Activated naive CD4-positive, alpha-beta T cell treated with anti-CD3 and anti-CD28 coated beads, Interleukin-2, amount 50 U/mL, for 72 hours (primary cell): ENCODE data around the gene AVP. TPM values are rescaled to one million over a fixed set of nuclear protein-coding genes. Genes with fewer than 3 reads are reported as not detected.
A peak's percentile ranks its signal among the peaks of the same experiment; 100 is the strongest.

ENCODE experiments used
- ATAC-seq, 2 donors: fragments of 150-1000 bp; cut with Tn5 transposase; 2 replicates each; pipeline ENCODE4 v1.10.0; 2021; ENCODE audit warnings: mild to moderate bottlenecking in 2 of 2, moderate library complexity in 2 of 2
- DNase-seq, 2 donors: peaks; one replicate each; pipeline ENCODE4 v3.0.0; 2021 to 2022; ENCODE audit warnings: low spot score in 2 of 2
- H3K27ac Mint-ChIP-seq, 2 donors: one replicate each; pipeline ENCODE4 v1.8.0; 2022; ENCODE audit warnings: mild to moderate bottlenecking in 2 of 2, mixed read lengths in 2 of 2
- H3K36me3 Mint-ChIP-seq, 2 donors: one replicate each; pipeline ENCODE4 v1.8.0; 2022; ENCODE audit warnings: mixed read lengths in 2 of 2
- H3K9me3 Mint-ChIP-seq, 2 donors: one replicate each; pipeline ENCODE4 v1.8.0; 2022; ENCODE audit warnings: mixed read lengths in 2 of 2
- total RNA-seq, 2 donors: library from RNA; stranded (reverse); gene quantifications; one replicate each; pipeline ENCODE4 v1.2.3, GENCODE V29; 2022

The AVP gene
- total RNA-seq, 2 donors from 2014 or later: 0.45 TPM; not detected in 1

GRCh38 chr20:3116341-3116740 lies 31.8 kb upstream of the AVP start:
- no peak overlapping the region for H3K27ac Mint-ChIP-seq
- DNase-seq (no peak), ATAC-seq (no peak)
- H3K9me3 Mint-ChIP-seq: no peaks in the 10 kb centered on the region
- peaks cover 7 to 9% of the 10 kb centered on the region in 2 donors for H3K36me3 Mint-ChIP-seq

- ATAC-seq (peak; percentile 62 to 67), DNase-seq (no peak)
- Mint-ChIP-seq H3K9me3 (no peaks in the 10 kb centered on the region), H3K36me3 (peaks cover 0 to under 1% of the 10 kb centered on the region in 2 donors), H3K27ac (no peak overlapping the region)
These were observed 30.9 kb upstream of the AVP start for GRCh38 chr20:3115190-3116107.

- Mint-ChIP-seq H3K27ac (no peak overlapping the region), H3K9me3 (no peaks in the 10 kb centered on the region), H3K36me3 (no peaks in the 10 kb centered on the region)
- DNase-seq: no peak
- no peak for ATAC-seq
These were observed 27.5 kb upstream of the AVP start for GRCh38 chr20:3111995-3112394.

GRCh38 chr20:3111507-3111906 lies 27.0 kb upstream of the AVP start:
- no peak overlapping the region for H3K27ac Mint-ChIP-seq
- no peaks in the 10 kb centered on the region for H3K9me3 Mint-ChIP-seq
- no peaks in the 10 kb centered on the region for H3K36me3 Mint-ChIP-seq
- DNase-seq (no peak), ATAC-seq (no peak)

GRCh38 chr20:3109350-3110302 lies 25.1 kb upstream of the AVP start:
- no peak for DNase-seq
- ATAC-seq: no peak
- Mint-ChIP-seq H3K27ac (no peak overlapping the region), H3K9me3 (no peaks in the 10 kb centered on the region), H3K36me3 (no peaks in the 10 kb centered on the region)

GRCh38 chr20:3107464-3108025 lies 23.0 kb upstream of the AVP start:
- ATAC-seq: no peak
- H3K27ac Mint-ChIP-seq: no peak overlapping the region
- no peak for DNase-seq
- no peaks in the 10 kb centered on the region for H3K36me3 Mint-ChIP-seq
- H3K9me3 Mint-ChIP-seq: no peaks in the 10 kb centered on the region

GRCh38 chr20:3106658-3107463 lies 22.3 kb upstream of the AVP start:
- peak overlapping the region in 1 of 2 donors; percentile 19 for H3K27ac Mint-ChIP-seq
- H3K36me3 Mint-ChIP-seq: no peaks in the 10 kb centered on the region
- H3K9me3 Mint-ChIP-seq: no peaks in the 10 kb centered on the region
- no peak for ATAC-seq
- no peak for DNase-seq

GRCh38 chr20:3106185-3106584 lies 21.7 kb upstream of the AVP start:
- DNase-seq: no peak
- Mint-ChIP-seq H3K9me3 (no peaks in the 10 kb centered on the region), H3K36me3 (no peaks in the 10 kb centered on the region), H3K27ac (no peak overlapping the region)
- no peak for ATAC-seq

GRCh38 chr20:3105256-3106137 lies 21.0 kb upstream of the AVP start:
- DNase-seq: no peak
- no peaks in the 10 kb centered on the region for H3K36me3 Mint-ChIP-seq
- no peaks in the 10 kb centered on the region for H3K9me3 Mint-ChIP-seq
- H3K27ac Mint-ChIP-seq: no peak overlapping the region
- no peak for ATAC-seq

GRCh38 chr20:3103369-3104032 lies 19.0 kb upstream of the AVP start:
- ATAC-seq: no peak
- no peaks in the 10 kb centered on the region for H3K9me3 Mint-ChIP-seq
- no peaks in the 10 kb centered on the region for H3K36me3 Mint-ChIP-seq
- DNase-seq: no peak
- H3K27ac Mint-ChIP-seq: no peak overlapping the region

GRCh38 chr20:3102575-3103368 lies 18.2 kb upstream of the AVP start:
- DNase-seq (no peak), ATAC-seq (peak in 1 of 2 donors; percentile 6)
- H3K9me3 Mint-ChIP-seq: no peaks in the 10 kb centered on the region
- peak overlapping the region in 1 of 2 donors; percentile 81 for H3K27ac Mint-ChIP-seq
- no peaks in the 10 kb centered on the region for H3K36me3 Mint-ChIP-seq

- peak overlapping the region; percentile 63 to 81 for H3K27ac Mint-ChIP-seq
- ATAC-seq (peak; percentile 96 to 98), DNase-seq (peak; percentile 72 to 84)
- no peaks in the 10 kb centered on the region for H3K36me3 Mint-ChIP-seq
- no peaks in the 10 kb centered on the region for H3K9me3 Mint-ChIP-seq
These were observed 17.4 kb upstream of the AVP start for GRCh38 chr20:3101737-3102574.

GRCh38 chr20:3101251-3101650 lies 16.7 kb upstream of the AVP start:
- Mint-ChIP-seq H3K9me3 (no peaks in the 10 kb centered on the region), H3K27ac (no peak overlapping the region), H3K36me3 (no peaks in the 10 kb centered on the region)
- no peak for ATAC-seq
- DNase-seq: no peak
